CD4-positive, alpha-beta T cell treated with Interleukin-6 for 4 hours (primary cell): Measurements from ENCODE around the gene CEACAM21.

ENCODE experiments used
- DNase-seq: peaks from one replicate; pipeline ENCODE4 v3.0.0-alpha.2; 2020; ENCODE audit warnings: mixed read lengths

CEACAM21 gene

GRCh38 chr19:41587838-41588210 lies 11.9 kb downstream of the CEACAM21 start:
- DNase-seq = no peak

- peak; percentile 31 for DNase-seq
Measured at GRCh38 chr19:41588497-41589209, 12.7 kb downstream of the CEACAM21 start.

- DNase-seq = no peak
Measured at GRCh38 chr19:41589371-41589770, 13.4 kb downstream of the CEACAM21 start.

- DNase-seq = no peak
Measured at GRCh38 chr19:41590936-41591335, 15.0 kb downstream of the CEACAM21 start.

- no peak for DNase-seq
Measured at GRCh38 chr19:41591951-41592562, 16.1 kb downstream of the CEACAM21 start.

GRCh38 chr19:41595258-41595889 lies 19.4 kb downstream of the CEACAM21 start:
- DNase-seq = peak; percentile 77

GRCh38 chr19:41595890-41596280 lies 19.9 kb downstream of the CEACAM21 start:
- no peak for DNase-seq

GRCh38 chr19:41597600-41598041 lies 21.7 kb downstream of the CEACAM21 start:
- DNase-seq = peak; percentile 81

GRCh38 chr19:41599175-41599966 lies 23.4 kb downstream of the CEACAM21 start:
- no peak for DNase-seq

GRCh38 chr19:41601771-41602170 lies 25.8 kb downstream of the CEACAM21 start:
- no peak for DNase-seq

- no peak for DNase-seq
Measured at GRCh38 chr19:41604831-41605230, 28.9 kb downstream of the CEACAM21 start.

- DNase-seq = no peak
Measured at GRCh38 chr19:41606215-41606837, 30.4 kb downstream of the CEACAM21 start.

- no peak for DNase-seq
Measured at GRCh38 chr19:41607668-41608067, 31.7 kb downstream of the CEACAM21 start.

GRCh38 chr19:41610789-41611188 lies 34.8 kb downstream of the CEACAM21 start:
- DNase-seq = no peak

GRCh38 chr19:41612483-41612882 lies 36.5 kb downstream of the CEACAM21 start:
- DNase-seq = no peak

GRCh38 chr19:41615207-41615606 lies 39.2 kb downstream of the CEACAM21 start:
- DNase-seq = no peak

- no peak for DNase-seq
Measured at GRCh38 chr19:41616792-41617621, 41.0 kb downstream of the CEACAM21 start.

GRCh38 chr19:41617941-41618730 lies 42.2 kb downstream of the CEACAM21 start:
- DNase-seq = no peak

- no peak for DNase-seq
Measured at GRCh38 chr19:41619018-41619556, 43.1 kb downstream of the CEACAM21 start.

- DNase-seq = no peak
Measured at GRCh38 chr19:41620171-41620570, 44.2 kb downstream of the CEACAM21 start.

- no peak for DNase-seq
Measured at GRCh38 chr19:41621226-41621625, 45.3 kb downstream of the CEACAM21 start.
